Stimulated activated CD8-positive, alpha-beta memory T cell treated with anti-CD3 and anti-CD28 coated beads, Interleukin-12 subunit alpha, Interleukin-12 subunit beta, amount 100 ng/mL, for 1 hour (primary cell): Measurements from ENCODE around the gene CASKIN2.

Experiments used
- DNase-seq: peaks from one replicate; pipeline ENCODE4 v3.0.0-alpha.2; 2020; ENCODE audit warnings: low read depth

Gene CASKIN2

DNA sequence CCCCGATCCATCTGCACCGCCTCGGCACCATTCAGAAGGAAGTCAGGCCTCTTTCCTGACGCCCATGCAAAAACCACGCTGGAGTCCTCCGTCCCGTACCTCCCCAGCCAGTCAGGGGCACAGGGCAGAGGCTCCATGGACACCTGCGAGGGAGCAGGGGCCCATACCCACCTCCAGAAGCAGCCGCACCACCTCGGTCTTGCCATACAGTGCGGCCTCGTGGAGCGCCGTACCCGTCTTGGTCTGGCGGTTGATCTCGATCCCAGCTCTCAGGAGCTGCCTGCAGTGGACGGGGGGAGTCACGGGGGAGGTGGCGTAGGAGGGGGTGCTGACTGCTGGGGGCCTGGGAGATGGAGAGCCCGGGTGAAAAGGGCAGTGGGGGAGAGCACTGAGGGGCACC, 9.2 kb downstream of the CASKIN2 start:
- DNase-seq = no peak

DNA sequence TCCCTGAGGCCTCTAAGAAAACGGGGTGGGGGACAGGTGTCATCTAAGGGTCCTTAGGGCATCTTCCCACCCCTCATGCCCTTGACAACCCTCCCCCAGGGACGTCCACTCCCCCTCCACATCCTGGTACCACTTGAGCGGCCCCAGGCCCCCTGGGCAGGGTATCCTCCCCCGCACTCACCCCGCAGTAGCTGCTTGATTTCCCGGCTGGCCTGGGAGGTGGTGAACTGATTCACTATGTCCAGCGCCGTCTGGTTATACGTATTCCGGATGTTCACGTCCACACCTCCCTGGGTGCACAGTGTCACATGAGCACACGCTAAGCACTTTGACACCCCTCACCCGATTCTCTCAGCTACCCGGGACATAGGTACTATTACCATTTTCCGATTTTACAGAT, 9.7 kb downstream of the CASKIN2 start:
- no peak for DNase-seq

DNA sequence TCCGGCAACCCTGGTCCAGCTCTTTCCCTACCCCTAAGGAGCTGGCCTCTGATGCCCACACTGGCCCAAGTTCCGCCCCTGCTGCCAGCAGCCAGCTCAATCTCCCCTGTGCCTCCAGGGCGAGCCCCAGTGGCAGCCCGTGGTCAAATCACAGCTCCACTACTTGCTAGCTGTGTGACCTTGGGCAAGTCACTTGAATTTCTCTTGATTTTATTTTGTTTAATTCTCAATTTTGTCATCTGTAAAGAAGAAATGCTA, 10.3 kb downstream of the CASKIN2 start:
- no peak for DNase-seq

DNA sequence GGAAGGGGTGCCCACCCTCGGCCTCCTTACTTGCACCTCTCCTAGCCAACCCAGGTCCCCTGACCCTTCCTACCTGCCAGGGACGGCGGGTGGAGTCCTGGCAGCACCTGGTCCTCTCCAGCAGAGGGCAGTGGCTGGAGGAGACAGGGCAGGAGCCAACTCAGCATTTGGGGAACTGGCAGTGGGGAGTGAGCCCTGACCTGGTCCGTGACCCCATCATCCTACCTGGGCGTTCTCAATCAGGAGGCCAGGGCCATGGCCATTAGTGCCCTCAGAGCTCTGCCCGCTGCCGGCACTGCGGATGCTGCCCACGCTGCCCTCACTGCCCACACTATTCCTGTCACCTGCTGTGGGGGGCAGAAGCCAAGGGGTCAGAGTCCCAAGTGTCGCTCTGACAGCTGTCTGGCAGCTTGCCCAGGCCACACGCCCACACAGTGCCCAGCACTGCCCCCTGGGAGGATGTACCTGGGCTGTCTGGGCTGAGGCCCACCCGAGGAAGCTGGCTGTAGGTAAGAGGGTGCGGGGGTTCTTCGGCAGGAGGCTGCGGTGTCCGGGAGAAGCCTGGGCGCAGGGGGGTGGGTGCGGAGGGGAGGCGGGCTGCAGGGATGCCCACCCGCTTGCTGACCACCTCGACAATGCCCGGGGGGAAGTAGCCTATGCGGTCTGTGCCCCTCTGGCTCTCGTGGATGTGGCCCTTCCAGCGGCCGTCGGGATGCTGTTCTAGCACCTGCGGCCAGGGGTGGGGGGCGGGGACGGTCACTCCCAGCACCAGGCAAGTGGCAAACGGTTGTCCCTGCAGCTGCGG, 10.8 kb downstream of the CASKIN2 start:
- no peak for DNase-seq

DNA sequence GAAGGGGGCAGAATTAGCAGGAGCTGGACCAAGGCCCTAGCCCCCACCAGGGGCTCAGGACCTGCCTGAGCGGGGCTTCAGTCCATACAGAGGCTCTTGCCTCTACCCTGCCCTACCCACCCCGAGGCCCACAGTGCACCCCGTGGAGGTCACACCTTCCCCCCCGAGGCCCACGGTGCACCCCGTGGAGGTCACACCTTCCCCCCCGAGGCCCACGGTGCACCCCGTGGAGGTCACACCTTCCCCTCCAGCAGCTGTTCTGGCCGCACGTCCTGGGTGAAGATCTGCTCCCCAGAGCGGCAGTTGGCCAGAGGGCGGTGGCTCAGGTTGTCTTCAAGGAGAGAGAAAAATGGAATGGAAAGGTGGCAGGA, 11.4 kb downstream of the CASKIN2 start:
- no peak for DNase-seq

DNA sequence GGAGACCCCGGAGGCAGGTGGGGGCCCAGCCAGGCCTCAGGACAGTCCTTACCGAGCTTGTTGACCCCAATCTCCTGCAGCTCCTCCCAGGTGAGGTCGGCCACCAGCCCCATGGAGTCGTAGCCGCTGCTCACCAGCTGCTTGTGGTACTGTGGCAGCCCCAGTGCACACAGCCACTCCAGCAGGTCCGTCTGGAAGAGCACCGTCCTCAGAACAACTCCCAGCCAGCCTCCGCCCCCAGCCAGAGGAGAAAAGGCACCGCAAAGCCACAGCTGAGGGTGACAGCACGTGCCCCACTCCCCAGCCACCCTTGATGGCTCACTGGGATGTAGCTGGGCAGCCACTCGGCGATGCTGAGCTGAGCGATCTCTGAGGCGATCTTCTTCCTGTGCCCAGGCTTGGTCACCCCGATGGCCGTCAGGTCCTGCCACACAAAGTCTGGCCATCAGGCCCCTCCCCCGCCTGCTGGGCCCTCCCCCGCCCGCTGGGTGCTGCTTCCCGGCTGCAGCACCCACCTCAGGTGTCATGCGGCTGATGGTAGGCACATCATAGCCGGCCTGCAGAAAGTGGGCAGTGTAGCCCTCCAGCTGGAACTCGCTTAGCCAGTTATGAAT, 11.9 kb downstream of the CASKIN2 start:
- DNase-seq = no peak

DNA sequence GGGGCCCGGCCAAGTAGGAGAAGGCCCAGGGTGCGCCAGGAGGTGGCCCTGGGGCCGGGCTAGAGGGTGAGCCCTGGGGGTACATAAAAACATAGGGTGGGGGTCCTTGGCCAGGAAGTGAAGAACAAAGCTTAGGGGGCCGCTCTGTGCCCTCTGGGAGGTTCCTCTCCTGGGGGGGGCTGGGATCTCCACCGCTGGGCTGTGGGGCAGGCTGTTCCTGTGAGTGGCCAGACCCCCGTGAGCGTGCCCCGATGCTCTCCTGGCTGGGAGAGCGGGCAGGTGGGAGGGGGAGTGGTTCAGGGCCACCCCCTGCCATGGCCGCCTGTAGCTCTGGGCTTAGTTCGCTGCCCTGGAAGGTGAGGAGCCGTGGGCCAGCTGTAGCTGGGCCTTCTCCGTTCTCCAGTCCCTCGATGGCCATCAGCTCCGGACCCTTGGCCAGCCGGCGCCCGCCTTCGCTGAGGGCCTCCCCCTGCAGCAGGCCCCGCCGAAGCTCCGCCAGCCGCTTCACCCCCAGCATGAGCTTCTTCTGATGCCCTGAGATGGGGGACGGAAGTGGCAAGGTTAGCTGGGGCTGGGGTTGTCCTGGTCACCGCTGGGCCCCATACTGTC, 12.5 kb downstream of the CASKIN2 start:
- DNase-seq = no peak

DNA sequence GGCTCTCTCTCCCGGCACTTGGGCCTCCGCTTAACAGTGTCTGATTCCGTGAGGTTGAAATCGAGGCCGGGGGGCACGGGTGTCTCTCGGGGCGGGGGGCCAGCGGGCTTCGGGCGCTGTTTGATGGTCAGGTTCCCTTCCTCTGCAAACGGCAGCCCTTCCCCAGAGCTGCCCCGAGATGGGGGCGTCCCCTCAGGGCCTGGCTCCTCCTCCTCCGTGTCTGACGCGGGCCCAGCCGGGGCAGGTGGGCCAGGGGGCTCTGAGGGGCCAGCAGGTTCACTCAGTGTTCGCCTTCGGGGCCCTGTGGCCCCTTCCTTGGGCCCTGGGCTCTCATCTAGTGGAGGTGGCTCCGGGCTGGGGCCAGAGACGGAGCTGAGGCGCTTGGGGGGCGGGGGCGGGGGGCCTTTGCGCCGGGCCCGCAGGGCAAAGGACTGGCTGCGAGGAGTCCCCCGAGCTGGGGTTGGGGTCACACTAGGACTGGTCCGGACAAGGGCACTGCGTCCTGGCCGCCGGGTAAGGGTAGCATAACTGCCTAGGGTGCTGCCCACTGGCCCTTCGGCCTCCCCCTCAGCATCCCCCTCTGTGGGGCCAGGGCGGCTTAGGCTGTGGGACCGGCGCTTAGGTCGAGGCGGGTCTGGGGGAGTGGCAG, 13.1 kb downstream of the CASKIN2 start:
- no peak for DNase-seq

DNA sequence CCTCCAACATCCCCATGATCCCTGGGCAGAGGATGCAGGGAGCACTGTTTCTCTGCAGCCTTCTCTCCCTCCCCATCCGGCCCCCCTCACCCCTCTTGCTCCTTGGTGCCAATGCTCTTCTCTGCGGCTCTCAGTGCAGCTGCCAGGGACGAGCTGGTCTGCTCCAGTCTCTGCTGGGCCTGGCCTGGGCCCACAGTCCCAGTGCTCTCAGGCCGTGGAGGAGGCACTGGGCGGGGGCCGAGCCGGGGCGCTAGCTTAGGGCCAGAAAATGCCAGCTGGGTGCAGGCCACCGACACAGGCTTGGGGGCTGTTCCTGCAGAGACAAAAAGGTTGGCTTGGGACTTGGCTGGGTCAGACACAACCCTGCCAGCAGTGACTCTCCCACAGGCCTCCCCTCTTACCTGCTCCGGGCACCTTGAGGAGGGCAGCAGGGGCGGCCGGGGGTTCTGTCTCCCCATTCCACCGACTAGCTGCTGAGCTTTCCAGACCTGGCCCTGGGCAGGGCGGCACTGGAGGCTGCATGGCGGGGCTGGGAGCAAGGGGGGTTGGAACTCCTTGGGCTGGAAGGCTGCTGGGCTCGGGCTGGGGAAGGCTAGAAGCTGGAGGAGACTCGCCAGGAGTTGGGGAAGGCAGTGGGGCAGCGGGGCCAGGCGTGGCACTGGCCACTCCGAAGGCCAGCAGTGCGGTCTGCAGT, 13.8 kb downstream of the CASKIN2 start:
- DNase-seq = no peak

DNA sequence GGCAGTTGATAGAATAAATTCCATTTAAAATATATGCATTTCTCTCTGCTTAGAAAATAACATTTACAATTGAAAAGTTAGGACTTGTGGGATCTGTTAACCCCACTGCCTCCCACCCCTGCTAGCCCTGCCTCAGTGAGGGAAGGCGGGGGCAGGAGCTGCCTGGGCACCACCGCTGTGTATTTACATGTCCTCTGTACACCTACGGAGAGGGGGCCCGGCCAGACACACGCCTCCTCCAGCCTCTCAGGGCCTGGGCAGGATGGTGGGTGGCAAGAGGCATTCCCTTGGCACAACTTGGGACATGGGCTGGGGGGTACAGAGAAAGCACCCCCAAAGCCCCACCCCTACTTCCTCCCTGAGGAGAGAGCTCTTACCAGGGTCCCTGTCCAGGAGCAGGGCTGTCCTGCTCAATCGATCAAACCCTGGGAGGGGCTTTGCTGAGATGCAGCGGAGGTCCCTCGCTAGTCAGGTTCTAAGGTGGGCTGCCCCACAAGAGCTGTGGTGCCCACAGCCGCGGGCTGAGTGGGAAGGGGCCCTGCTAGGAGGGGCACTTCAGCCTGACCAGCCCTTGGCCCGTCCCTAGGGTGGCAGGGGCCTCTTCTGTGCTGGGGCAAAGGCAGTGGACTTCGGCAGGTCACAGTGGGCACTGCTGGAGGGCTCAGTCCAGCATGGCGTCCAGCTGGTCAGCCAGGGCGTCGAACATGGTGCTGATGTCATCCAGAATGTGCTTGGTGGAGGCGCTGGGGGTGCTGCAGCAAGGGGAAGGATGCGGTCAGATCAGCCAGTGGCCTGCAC, 14.7 kb downstream of the CASKIN2 start:
- DNase-seq = no peak

DNA sequence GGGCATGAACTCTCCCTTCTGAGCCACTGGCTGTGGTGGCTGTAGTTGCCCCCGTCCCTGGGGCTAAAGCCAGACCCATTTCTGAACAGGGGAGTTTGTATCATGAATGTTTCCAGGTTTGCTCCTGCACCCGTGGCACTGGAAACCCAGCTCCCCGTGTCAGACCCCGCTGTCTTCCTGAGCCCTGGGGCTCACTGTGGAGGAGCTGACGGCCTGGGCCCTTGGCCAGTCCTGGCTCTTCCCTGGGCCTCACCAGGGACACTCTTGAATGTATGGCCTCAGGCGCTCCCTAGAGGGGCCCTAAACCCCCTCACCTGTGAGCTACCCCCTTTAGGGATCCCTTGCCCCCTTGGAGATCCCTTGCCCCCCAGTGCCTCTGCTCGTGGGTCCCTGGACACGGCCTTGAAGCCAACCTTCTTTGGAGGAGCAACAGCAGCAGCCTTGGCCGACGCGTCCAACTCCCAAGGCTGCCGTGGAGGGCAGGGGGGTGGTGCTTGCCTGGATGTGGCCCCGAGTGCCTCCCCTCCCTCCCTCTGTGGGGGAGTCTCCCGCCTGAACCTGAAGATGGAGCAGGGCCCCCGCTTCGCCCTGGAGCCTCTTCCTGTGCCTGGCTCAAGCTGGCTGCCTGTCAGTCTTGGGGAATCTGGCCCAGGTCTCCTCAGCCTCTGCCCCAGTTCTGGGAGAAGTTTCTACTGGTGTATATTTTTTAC, 15.9 kb downstream of the CASKIN2 start:
- DNase-seq = no peak

DNA sequence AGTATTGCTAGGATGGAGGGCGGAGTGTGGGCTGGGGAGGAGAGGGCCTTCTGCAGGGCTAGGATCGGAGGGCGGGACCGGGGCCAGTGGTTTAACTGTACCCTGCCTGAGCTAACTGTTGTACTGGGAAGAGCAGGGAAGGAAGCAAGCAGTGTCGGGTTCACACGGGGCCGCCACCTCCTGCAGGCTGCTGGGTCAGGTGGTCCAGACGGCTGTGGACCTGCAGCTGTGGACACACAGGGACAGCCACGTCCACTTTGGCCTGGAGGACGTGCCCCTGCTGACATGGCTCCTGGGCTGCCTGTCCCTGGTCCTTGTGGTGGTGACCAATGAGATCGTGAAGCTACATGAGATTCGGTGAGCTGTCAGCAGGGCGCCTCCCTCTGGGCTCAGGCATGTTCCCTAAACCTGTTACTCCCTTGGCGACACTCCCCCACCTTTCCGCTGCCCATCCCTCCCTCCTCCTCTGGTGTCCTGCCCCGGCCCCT, 16.6 kb downstream of the CASKIN2 start:
- DNase-seq = no peak

DNA sequence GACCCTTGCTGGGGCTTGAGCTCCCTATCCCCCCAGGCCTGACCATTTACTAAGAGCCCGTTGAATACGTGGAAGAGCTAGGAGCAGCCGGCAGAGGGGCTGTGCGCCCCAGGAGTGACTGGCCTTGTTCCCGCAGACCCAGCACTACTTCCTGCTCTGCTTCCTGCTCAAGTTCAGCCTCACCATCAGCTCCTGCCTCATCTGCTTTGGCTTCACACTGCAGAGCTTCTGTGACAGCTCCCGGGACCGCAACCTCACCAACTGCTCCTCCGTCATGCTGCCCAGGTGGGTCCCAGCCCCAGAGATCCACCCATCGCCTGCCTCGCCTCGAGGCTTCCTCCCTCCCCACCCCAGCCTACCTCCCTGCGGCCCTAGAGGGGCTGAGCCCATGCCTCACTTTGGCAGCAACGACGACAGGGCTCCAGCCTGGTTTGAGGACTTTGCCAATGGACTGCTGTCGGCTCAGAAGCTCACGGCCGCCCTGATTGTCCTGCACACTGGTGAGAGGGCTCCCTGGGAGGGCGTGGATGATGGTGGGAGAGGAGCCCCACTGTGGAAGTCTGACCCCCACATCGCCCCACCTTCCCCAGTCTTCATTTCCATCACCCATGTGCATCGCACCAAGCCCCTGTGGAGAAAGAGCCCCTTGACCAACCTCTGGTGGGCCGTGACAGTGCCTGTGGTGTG, 17.2 kb downstream of the CASKIN2 start:
- no peak for DNase-seq

DNA sequence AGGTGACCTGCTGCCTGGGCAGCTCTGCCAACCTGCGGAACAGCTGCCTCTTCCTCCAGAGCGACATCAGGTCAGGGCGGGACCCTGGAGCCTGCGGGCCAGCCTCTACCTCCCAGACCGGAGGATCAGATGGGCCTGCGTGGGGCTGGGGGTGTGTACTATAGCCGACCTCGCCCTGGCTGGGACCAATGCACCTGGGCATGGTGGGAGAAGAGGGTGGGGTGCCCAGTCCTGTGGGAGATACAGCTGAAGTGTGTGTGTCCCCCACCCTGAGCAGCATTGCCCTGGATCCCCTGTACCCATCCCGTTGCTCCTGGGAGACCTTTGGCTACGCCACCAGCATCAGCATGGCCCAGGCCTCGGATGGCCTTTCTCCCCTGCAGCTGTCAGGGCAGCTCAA, 19.3 kb downstream of the CASKIN2 start:
- no peak for DNase-seq

DNA sequence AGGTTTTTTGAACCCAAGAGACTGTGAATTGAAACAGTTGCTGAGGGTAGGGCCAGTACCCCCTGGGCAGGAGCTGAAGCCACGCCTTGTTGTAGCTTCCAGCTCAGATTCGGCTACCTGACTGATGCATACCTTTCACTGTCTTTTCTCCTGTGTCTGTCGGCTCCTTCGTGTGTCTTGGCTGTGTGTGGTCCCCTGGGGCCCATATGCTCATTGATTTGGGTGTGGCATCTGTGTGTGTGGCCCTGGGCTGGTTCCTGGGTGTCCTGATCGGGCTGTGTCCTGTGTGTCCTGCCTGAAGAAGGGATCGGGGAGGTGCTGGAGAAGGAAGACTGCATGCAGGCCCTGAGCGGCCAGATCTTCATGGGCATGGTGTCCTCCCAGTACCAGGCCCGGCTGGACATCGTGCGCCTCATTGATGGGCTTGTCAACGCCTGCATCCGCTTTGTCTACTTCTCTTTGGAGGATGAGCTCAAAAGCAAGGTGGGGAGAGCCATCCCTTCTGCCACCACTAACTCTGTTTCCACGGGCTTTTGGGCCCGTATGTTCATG, 20.9 kb downstream of the CASKIN2 start:
- DNase-seq = no peak

DNA sequence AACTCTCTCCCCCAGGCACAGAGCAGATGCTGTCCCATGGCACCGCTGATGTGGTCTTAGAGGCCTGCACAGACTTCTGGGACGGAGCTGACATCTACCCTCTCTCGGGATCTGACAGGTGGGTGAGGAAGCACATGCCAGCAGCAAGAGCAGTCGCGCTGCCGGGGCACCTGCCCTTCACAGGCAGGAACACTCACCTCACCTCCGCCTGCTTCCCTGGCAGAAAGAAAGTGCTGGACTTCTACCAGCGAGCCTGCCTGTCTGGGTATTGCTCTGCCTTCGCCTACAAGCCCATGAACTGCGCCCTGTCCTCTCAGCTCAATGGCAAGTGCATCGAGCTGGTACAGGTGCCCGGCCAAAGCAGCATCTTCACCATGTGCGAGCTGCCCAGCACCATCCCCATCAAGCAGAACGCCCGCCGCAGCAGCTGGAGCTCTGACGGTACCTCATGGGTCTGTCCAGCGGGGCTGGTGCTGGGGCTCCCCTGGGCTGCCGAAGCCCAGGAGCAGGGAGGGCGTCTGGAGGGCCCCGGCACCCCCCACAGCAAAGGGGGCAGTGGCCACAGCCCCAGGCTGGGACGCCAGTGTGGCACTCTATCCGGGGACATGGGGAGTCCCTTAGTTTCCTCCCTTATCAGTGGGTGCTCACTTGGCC, 21.7 kb downstream of the CASKIN2 start:
- no peak for DNase-seq

DNA sequence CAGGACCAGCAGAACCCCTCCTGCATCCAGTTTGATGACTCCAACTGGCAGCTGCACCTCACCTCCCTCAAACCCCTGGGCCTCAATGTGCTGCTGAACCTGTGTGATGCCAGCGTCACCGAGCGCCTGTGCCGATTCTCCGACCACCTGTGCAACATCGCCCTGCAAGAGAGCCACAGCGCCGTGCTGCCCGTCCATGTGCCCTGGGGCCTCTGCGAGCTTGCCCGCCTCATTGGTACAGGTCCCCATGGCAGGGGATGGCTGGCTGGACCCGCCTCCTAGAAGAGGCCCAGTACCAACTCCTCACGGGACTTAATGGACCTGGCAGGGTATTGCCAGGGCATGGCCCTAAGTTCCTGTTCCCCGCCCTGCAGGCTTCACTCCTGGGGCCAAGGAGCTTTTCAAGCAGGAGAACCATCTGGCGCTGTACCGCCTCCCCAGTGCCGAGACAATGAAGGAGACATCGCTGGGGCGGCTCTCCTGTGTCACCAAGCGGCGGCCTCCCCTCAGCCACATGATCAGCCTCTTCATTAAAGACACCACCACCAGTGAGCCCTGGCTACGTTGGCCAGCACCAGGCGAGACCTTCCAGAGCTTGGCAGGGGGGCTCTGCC, 22.7 kb downstream of the CASKIN2 start:
- no peak for DNase-seq

DNA sequence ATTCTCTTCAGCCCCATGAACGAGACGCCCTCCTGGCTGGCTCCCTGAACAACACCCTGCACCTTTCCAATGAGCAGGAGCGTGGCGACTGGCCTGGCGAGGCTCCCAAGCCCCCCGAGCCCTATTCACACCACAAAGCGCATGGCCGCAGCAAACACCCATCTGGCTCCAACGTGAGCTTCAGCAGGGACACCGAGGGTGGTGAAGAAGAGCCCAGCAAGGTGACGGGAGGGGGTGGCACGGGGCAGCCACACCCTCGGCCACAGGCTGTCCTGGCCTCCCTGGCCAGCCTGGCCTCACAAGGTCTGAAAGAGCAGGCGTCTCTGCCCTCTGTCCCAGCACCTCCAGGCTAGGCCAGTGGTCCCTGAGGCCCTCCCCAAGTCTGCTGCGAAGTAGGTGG, 23.7 kb downstream of the CASKIN2 start:
- DNase-seq = no peak

DNA sequence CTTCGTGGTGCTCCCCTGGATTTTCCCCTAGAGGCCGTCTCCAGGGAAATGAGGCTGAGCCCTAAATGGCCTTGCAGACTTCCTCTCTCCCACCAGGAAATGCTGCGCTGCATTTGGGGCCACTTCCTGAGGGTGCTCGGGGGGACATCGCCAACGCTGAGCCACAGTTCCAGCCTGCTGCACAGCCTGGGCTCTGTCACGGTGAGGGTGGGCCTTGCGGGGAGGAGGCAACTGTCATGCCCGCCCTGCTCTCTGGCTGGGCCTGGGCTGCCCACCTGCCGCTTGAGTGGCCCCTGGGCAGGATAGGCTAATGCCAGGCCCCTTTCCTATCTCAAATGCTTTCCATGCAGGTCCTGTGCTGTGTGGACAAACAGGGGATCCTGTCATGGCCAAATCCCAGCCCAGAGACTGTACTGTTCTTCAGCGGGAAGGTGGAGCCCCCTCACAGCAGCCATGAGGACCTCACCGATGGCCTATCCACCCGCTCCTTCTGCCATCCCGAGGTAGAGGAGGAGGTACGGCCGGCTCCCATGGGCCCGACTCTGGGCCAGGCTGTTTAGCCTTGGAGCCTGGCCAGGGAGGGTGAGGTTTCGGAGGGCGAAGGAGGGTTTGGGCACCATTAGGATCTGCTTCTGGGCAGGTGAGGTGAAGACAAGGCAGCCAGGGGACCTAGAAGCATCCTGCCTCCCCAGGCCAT, 24.2 kb downstream of the CASKIN2 start:
- DNase-seq = no peak
